Measurements from ENCODE around the gene EFCAB5.

The EFCAB5 gene

GRCh38 chr17:30041551-30041950 is 100.1 kb downstream of the EFCAB5 start:
- DNase-seq (ENCODE audit: low read depth): no peak
- no peak overlapping the region for H3K4me3 ChIP-seq (ENCODE audit: low read length)
- TF ChIP-seq CTCF (conservative IDR thresholded peaks at IDR 0.05; ENCODE audit: low read length): no peak

GRCh38 chr17:30062372-30062771 is 120.9 kb downstream of the EFCAB5 start:
- TF ChIP-seq CTCF (conservative IDR thresholded peaks at IDR 0.05; ENCODE audit: low read length): no peak
- no peak for DNase-seq (ENCODE audit: low read depth)
- no peak overlapping the region for H3K4me3 ChIP-seq (ENCODE audit: low read length)

GRCh38 chr17:30064738-30065137 is 123.3 kb downstream of the EFCAB5 start:
- no peak for TF ChIP-seq CTCF (conservative IDR thresholded peaks at IDR 0.05; ENCODE audit: low read length)
- no peak for DNase-seq (ENCODE audit: low read depth)

GRCh38 chr17:30068465-30068864 is 127.0 kb downstream of the EFCAB5 start:
- no peak for DNase-seq (ENCODE audit: low read depth)
- no peak overlapping the region for H3K4me3 ChIP-seq (ENCODE audit: low read length)
- no peak for TF ChIP-seq CTCF (conservative IDR thresholded peaks at IDR 0.05; ENCODE audit: low read length)

More at GRCh38 chr17:30064738-30065137, 123.3 kb downstream of the EFCAB5 start:
- no peak overlapping the region for H3K4me3 ChIP-seq (ENCODE audit: low read length)

- H3K4me3 ChIP-seq (ENCODE audit: low read length): no peak overlapping the region
- TF ChIP-seq CTCF (conservative IDR thresholded peaks at IDR 0.05; ENCODE audit: low read length): no peak
- no peak for DNase-seq (ENCODE audit: low read depth)
Measured at GRCh38 chr17:30074254-30074653, 132.8 kb downstream of the EFCAB5 start.

- no peak overlapping the region for H3K4me3 ChIP-seq (ENCODE audit: low read length)
- TF ChIP-seq CTCF (conservative IDR thresholded peaks at IDR 0.05; ENCODE audit: low read length): no peak
- DNase-seq (ENCODE audit: low read depth): no peak
Measured at GRCh38 chr17:30074730-30075129, 133.3 kb downstream of the EFCAB5 start.

GRCh38 chr17:30082773-30083172 is 141.3 kb downstream of the EFCAB5 start:
- DNase-seq (ENCODE audit: low read depth): no peak
- no peak for TF ChIP-seq CTCF (conservative IDR thresholded peaks at IDR 0.05; ENCODE audit: low read length)
- H3K4me3 ChIP-seq (ENCODE audit: low read length): no peak overlapping the region

Measured in AG10803 (cell line).